GM18505 (cell line): ENCODE measurements around the gene FMO1.
A peak's percentile ranks its signal among the peaks of the same experiment; 100 is the strongest.

Source experiments
- ATAC-seq: cut with Tn5 transposase; IDR thresholded peaks from one replicate; pipeline ENCODE4 v1.9.1; 2021; ENCODE audit not compliant: unreplicated experiment
- POLR2A ChIP-seq: IDR thresholded peaks from 4 replicates; pipeline ENCODE4 v1.6.1; 2011; ENCODE audit warnings: borderline replicate concordance; ENCODE audit not compliant: insufficient read depth, insufficient read length; ENCODE audit errors: extremely low read depth

The FMO1 gene

DNA sequence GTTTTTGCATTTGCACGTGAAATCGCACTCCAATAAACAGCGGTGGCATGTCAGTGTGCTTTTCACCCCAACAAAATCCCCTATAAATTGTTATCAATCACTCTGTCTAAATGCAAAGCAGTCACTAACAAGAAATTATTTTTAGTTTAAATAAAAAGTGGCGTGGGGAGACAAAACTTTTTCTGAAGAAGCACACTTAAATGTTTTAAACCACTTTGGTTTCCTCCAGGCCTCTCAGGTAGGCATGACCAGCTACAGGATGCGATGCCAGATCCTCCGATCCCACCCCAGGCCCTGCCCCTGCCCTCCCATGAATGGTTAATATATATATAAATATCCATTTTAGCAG is 3.6 kb downstream of the FMO1 start:
- TF ChIP-seq POLR2A: no peak
- no peak for ATAC-seq

DNA sequence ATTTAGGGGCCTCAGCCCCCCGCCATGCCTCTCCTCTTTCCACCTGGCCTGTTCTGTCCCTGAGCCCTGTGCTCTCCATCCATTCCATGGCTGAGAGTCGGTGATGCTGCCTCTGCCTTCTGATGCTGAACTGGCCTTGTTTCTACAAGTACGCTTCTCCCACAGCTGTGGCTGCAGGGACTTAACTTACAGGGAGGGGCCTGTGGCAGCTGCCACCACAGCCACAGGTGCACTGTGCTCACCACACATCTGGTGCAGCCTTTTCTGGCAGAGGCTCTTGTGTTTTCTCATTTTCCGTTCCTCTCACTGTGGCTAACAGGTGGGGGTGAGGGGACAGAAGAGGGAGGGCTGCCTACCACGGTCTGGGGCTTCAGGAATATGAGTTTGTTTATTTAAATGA is 4.2 kb downstream of the FMO1 start:
- TF ChIP-seq POLR2A: no peak
- peak; percentile 93 for ATAC-seq

DNA sequence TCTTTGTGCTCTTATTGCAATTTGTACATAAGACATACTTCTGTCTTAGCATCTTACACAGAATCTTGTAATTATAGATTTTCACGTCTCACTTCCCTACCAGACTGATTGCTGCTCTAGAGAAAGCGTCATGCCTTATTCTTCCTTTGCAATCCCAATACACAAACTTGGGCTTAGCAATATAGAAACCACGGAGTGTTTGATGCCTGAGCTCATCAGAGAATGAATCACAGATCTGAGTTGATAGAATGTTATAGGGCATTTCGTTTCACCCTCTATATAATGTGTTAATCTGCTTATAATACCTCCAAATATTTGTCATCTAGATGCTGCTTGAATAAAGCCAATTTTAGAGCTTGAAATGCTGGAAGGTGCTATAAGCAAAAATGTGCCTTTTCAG is 6.6 kb downstream of the FMO1 start:
- ATAC-seq: no peak
- no peak for TF ChIP-seq POLR2A

DNA sequence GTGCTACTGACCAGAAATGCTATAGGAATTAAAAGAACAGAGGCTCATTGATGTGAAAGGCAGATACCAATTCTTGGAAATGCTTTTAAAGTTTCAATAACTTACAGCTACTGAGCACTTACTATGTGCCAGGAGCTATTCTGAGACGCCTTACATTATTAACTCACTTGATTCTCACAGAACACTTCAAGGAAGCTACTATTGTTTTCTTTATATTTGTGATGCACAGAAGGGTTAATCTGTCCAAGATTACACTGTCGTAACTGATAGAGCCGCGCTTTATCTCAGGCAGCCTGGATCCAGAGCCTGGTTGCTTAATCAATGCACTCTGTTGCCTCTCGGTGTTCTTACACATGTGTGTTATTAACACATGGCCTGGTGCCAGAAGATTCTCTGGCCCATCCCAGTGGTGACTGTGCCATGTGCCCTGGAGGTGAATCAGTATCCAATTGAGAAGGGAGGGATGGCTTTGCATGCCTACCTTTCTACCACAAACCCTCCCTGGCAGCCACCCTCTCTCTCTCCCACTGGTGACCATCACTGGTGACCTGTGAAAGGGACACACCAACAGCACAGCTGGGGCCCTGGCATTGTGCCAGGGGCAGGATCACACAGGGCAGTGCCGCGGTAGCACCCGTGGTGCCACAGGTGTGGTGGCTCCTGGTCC is 8.8 kb downstream of the FMO1 start:
- no peak for ATAC-seq
- TF ChIP-seq POLR2A: no peak

DNA sequence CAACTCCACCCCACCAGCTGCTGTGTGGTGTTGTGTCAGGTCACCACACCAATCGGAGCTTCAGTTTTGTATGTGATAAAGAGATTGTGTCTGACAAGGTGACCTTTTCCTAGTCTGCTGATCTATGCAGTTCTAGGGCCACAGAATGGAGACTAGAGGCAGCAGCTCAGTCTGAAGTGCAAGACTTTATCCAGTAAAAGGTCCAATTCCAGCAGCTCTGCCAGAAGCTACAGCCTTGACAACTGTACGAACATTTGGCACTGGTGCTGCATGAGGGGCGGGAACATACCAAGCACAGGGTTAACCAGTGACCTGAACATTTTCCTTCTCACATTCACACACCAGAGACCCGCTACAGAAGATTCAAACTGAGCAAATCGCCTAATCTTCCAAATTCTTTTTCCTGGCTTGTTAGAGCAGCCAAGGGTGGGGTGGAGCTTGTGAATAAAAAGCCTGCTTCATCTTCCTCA is 9.3 kb downstream of the FMO1 start:
- no peak for TF ChIP-seq POLR2A
- no peak for ATAC-seq

DNA sequence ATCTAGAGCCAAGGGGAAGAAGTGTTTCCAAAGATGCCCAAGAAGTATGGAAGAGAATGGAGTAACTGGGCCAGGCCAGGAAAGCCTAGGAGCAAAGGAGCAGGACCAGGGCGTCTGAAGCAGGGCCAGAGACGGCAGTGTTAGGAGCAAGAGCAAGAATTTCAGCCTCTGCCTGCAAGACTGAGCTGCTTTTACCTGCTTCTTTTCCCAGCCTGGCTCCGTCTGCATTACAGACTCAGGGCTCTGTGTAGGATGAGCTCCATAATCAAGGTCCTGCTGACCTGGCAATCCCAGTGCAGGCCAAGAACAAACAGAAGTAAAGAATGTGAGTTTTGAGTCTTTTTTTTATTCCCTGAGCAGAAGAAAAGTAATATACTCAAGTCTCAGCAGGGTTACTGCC is 10.1 kb downstream of the FMO1 start:
- no peak for ATAC-seq
- no peak for TF ChIP-seq POLR2A

DNA sequence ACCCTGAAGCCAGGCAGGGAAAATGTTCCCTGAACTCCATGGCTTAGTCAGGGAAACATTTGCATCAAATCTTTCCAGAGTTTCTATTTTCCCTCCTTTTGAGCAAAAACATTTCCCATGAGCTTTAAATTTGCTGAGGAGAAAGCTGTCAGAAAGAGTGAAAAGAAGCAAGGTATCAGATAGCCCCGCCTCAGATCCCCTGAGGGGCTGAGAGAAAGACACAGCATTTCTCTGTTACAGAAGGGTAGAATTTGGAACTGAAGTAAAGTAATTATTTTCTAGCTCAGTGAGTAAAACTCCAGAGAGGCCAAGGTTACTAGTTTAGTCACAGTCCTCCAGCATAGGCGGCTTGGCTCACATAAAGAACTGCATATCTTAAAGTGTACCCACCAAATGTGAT is 10.6 kb downstream of the FMO1 start:
- ATAC-seq: no peak
- TF ChIP-seq POLR2A: no peak

DNA sequence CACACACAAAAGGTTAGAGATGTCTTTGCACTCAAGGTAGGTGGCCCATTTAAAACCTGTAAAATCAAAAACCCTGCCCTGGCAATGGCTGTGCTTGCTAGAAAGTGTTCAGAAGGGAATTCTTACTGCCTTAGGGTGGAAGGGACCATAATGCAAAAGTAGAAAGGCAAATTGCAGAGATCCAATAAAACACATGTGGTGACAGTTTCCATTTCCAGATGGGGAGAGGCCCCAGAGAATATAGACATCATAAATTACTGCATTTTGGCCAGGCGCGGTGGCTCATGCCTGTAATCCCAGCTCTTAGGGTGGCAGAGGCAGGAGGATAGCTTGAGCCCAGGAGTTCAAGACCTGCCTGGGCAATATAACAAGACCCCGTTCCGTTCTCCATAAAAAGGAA is 13.0 kb downstream of the FMO1 start:
- ATAC-seq: no peak
- no peak for TF ChIP-seq POLR2A

DNA sequence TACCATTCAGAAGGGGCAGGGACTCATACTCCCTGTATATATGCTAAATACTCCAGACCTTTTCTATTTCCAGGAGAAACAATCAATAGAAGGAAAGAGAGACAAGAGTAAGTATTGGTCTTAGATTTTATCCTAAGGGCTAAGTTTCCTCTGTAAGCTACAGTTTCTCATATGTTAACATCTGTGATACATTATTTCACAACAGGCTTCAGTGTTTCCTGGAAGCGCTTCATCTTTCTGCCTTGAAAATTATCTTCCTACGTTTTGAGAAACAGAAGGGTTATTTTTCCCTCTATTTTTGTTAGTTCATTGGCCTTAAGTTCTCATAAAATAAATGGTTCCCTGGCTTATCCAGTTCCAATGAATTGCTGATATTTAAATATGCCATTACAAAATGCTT is 15.6 kb downstream of the FMO1 start:
- TF ChIP-seq POLR2A: no peak
- ATAC-seq: no peak

DNA sequence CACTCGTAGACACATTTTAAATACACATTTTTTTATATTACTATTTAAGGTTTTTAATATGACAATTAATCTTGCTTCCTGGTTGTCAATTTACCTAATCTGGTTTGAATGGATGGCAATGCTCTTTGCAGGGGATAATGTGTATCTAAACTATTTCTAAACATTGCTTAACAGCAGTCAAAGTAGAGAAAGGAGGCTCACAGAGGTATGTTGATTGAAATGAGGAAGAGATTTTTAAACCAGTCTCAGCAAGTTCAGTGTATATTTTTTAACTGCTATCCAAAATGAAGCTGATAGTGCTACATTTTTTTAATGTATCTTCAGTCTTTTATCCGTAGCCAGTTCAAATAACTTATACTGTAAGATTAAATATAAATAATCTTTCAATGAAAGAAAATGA is 17.4 kb downstream of the FMO1 start:
- no peak for ATAC-seq
- TF ChIP-seq POLR2A: no peak

DNA sequence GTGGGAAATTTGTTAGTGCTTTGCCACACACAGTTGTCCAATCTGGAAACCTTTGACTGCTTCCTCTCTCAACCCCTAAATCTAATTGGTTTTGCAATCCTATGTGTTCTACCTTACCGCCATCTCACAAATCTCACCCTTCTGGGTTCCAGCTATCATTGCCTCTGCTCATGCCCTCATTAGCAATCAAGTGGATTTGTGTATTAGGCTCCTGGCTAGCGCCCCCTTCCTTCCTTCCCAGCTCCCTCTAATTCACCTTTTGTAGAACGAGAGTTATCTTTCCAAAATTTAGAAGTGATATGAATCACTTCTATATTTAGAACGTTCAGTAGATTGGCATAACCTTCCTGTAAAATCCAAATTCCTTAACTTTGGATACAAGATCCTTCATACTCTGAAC is 18.6 kb downstream of the FMO1 start:
- no peak for ATAC-seq
- TF ChIP-seq POLR2A: no peak

DNA sequence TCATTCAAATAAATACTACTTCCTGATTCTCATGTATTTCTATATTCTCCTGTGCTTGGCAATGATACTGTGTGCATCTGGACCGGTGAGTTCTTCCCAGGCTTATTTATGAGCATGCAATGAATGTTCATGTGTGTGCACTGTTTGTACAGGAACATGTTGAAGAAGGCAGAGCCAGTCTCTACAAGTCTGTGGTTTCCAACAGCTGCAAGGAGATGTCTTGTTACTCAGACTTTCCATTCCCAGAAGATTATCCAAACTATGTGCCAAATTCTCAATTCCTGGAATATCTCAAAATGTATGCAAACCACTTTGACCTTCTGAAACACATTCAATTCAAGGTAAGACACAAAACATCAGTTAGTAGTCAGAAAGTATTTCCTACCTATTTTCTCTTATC is 19.1 kb downstream of the FMO1 start:
- ATAC-seq: no peak
- no peak for TF ChIP-seq POLR2A

DNA sequence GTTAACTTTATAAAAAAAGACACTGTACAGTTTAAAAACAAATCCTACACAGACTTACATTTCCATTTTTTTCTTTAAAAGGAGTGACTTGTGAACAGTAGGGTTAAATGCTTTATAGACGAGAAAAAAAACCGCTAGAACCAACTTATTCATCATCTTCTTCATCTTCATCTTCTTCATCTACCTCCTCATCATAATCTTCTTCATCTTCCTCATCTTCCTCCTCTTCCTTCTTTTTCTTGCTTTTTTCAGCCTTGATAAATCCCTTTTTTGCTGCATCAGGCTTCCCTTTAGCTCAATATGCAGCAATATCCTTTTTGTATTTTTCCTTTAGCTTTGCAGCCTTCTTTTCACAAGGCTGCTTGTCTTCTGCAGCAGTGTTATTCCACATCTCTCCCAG is 22.5 kb downstream of the FMO1 start:
- no peak for TF ChIP-seq POLR2A
- no peak for ATAC-seq

DNA sequence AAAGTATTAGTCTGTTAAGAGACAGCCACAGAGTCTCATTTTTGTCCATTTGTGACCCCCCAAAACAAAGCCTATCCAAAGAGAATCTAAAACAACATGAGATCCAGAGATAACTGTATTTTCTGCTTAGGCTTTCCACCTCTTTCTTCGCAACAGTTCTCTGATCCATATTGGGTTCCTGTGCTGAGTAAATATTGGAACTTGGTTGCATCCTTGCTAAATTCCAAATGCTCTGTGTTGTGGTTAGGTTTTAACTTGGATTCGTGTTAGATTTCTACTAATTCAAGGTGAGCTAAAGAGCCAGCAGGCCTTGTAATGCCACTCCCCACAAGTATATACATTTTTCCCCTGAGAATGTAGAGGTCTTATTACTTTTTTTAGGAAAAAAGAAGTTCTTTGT is 29.2 kb downstream of the FMO1 start:
- ATAC-seq: no peak
- TF ChIP-seq POLR2A: no peak

DNA sequence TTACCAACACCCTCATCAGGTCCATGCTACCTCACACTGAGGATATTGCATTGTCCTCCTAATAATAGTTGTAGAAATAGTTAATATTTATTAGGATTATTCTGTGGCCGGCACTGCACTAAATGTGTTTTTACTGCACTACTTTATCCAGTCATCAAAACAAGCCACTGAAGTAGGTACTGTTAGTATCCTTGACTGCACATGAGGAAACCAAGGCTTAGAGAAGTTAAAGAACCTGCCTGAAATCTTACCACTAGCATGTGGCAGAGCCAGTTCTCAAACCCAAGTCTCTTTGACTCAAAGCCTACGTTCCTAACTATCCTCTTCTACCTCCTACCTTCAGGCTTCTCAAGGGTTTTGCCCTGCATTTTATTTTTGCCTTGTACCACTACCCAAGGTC is 30.9 kb downstream of the FMO1 start:
- TF ChIP-seq POLR2A: no peak
- ATAC-seq: no peak
